AG08396 (cell line): Measurements from ENCODE around the gene GABRA5.
"Not testable (repeated sequence)": the region's sequence is repeated elsewhere in the genome, so short reads cannot be mapped to it uniquely, and the experiment has no call there.

Source experiments
- DNase-seq: peaks from one replicate; pipeline ENCODE4 v3.0.0; 2012; ENCODE audit warnings: low spot score, mixed read lengths

Gene GABRA5

GRCh38 chr15:26877831-26878230, 11.0 kb downstream of the GABRA5 start:
- no peak for DNase-seq

- no peak for DNase-seq
Measured at GRCh38 chr15:26879706-26880105, 12.8 kb downstream of the GABRA5 start.

GRCh38 chr15:26882112-26882511, 15.2 kb downstream of the GABRA5 start:
- peak; percentile 3 for DNase-seq

GRCh38 chr15:26882616-26883365, 15.9 kb downstream of the GABRA5 start:
- DNase-seq, result no peak

- no peak for DNase-seq
Measured at GRCh38 chr15:26883466-26883865, 16.6 kb downstream of the GABRA5 start.

GRCh38 chr15:26886566-26886965, 19.7 kb downstream of the GABRA5 start:
- no peak for DNase-seq

- no peak for DNase-seq
Measured at GRCh38 chr15:26887926-26888666, 21.2 kb downstream of the GABRA5 start.

- no peak for DNase-seq
Measured at GRCh38 chr15:26888761-26889160, 21.9 kb downstream of the GABRA5 start.

- DNase-seq, result peak; percentile 67
Measured at GRCh38 chr15:26889298-26889898, 22.5 kb downstream of the GABRA5 start.

- DNase-seq, result no peak
Measured at GRCh38 chr15:26890451-26890850, 23.6 kb downstream of the GABRA5 start.

- no peak for DNase-seq
Measured at GRCh38 chr15:26890988-26891387, 24.1 kb downstream of the GABRA5 start.

GRCh38 chr15:26891448-26892181, 24.8 kb downstream of the GABRA5 start:
- DNase-seq, result peak; percentile 75

- DNase-seq, result no peak
Measured at GRCh38 chr15:26892182-26892518, 25.3 kb downstream of the GABRA5 start.

- DNase-seq, result no peak
Measured at GRCh38 chr15:26892678-26893077, 25.8 kb downstream of the GABRA5 start.

- DNase-seq, result no peak
Measured at GRCh38 chr15:26893351-26894065, 26.6 kb downstream of the GABRA5 start.

- no peak for DNase-seq
Measured at GRCh38 chr15:26894181-26894580, 27.3 kb downstream of the GABRA5 start.

GRCh38 chr15:26895346-26895745, 28.5 kb downstream of the GABRA5 start:
- not testable (repeated sequence) for DNase-seq

GRCh38 chr15:26899658-26900057, 32.8 kb downstream of the GABRA5 start:
- DNase-seq, result no peak

GRCh38 chr15:26901041-26901440, 34.2 kb downstream of the GABRA5 start:
- DNase-seq, result no peak

GRCh38 chr15:26910715-26911114, 43.9 kb downstream of the GABRA5 start:
- no peak for DNase-seq

GRCh38 chr15:26921433-26921832, 54.6 kb downstream of the GABRA5 start:
- no peak for DNase-seq

GRCh38 chr15:26926081-26926480, 59.2 kb downstream of the GABRA5 start:
- DNase-seq, result no peak
